HEK293T (cell line): Measurements from ENCODE around the gene NINJ1.

Experiments used
- CTCF ChIA-PET: fragments of 350-600 bp; formaldehyde crosslinking; extraction: SDS; loops from one replicate; lab custom pipeline; 2021; ENCODE audit warnings: antibody characterized with exemption, inconsistent platforms; lab: Yijun Ruan, JAX
- POLR2A ChIA-PET: fragments of 350-600 bp; formaldehyde crosslinking; extraction: SDS; loops from one replicate; lab custom pipeline; 2020; ENCODE audit warnings: antibody characterized with exemption, inconsistent platforms; lab: Yijun Ruan, JAX
- DNase-seq: peaks from one replicate; pipeline ENCODE4 v3.0.0; 2012; ENCODE audit warnings: mixed read lengths; ENCODE audit errors: extremely low spot score
- ARNT ChIP-seq: fragments of 450-650 bp; IDR thresholded peaks from 2 replicates; pipeline ENCODE4 v1.6.1; 2017; ENCODE audit warnings: mild to moderate bottlenecking
- BHLHE40 ChIP-seq: fragments of 450-650 bp; IDR thresholded peaks from 2 replicates; pipeline ENCODE4 v1.6.1; 2016; ENCODE audit warnings: mild to moderate bottlenecking, moderate library complexity, borderline replicate concordance
- CTBP1 ChIP-seq: fragments of 450-650 bp; IDR thresholded peaks from 2 replicates; pipeline ENCODE4 v1.6.1; 2016; ENCODE audit warnings: borderline replicate concordance
- ELF4 ChIP-seq: fragments of 450-650 bp; IDR thresholded peaks from 2 replicates; pipeline ENCODE4 v1.6.1; 2017; ENCODE audit warnings: antibody characterized with exemption
- FOXA1 ChIP-seq: fragments of 450-650 bp; IDR thresholded peaks from 2 replicates; pipeline ENCODE4 v1.6.1; 2016; ENCODE audit warnings: mild to moderate bottlenecking
- FOXK2 ChIP-seq: fragments of 450-650 bp; IDR thresholded peaks from 2 replicates; pipeline ENCODE4 v1.6.1; 2016; ENCODE audit warnings: mild to moderate bottlenecking
- FOXM1 ChIP-seq: fragments of 450-650 bp; IDR thresholded peaks from 2 replicates; pipeline ENCODE4 v1.6.1; 2017; ENCODE audit warnings: mild to moderate bottlenecking, borderline replicate concordance
- HDGF ChIP-seq: fragments of 450-650 bp; IDR thresholded peaks from 2 replicates; pipeline ENCODE4 v1.6.1; 2017; ENCODE audit warnings: antibody characterized with exemption, borderline replicate concordance
- L3MBTL2 ChIP-seq: fragments of 450-650 bp; conservative IDR thresholded peaks from 2 replicates; pipeline ENCODE4 v1.6.1; 2016; ENCODE audit warnings: mild to moderate bottlenecking
- LEF1 ChIP-seq: fragments of 450-650 bp; IDR thresholded peaks from 2 replicates; pipeline ENCODE4 v1.6.1; 2017; ENCODE audit warnings: mild to moderate bottlenecking, borderline replicate concordance
- NFRKB ChIP-seq: fragments of 450-650 bp; IDR thresholded peaks from 2 replicates; pipeline ENCODE4 v1.6.1; 2016; ENCODE audit warnings: mild to moderate bottlenecking, moderate library complexity
- SP1 ChIP-seq: fragments of 450-650 bp; IDR thresholded peaks from 2 replicates; pipeline ENCODE4 v1.6.1; 2017
- SUZ12 ChIP-seq: fragments of 450-650 bp; IDR thresholded peaks from 2 replicates; pipeline ENCODE4 v1.6.1; 2016; ENCODE audit warnings: mild to moderate bottlenecking
- TARDBP ChIP-seq: fragments of 450-650 bp; IDR thresholded peaks from 2 replicates; pipeline ENCODE4 v1.6.1; 2016
- ZNF384 ChIP-seq: fragments of 450-650 bp; IDR thresholded peaks from 2 replicates; pipeline ENCODE4 v1.6.1; 2016
- TF ChIP-seq, protein P1 (sequence below): fragments of 450-650 bp; IDR thresholded peaks from 2 replicates; pipeline ENCODE4 v1.6.1; 2016

NINJ1 gene

DNA sequence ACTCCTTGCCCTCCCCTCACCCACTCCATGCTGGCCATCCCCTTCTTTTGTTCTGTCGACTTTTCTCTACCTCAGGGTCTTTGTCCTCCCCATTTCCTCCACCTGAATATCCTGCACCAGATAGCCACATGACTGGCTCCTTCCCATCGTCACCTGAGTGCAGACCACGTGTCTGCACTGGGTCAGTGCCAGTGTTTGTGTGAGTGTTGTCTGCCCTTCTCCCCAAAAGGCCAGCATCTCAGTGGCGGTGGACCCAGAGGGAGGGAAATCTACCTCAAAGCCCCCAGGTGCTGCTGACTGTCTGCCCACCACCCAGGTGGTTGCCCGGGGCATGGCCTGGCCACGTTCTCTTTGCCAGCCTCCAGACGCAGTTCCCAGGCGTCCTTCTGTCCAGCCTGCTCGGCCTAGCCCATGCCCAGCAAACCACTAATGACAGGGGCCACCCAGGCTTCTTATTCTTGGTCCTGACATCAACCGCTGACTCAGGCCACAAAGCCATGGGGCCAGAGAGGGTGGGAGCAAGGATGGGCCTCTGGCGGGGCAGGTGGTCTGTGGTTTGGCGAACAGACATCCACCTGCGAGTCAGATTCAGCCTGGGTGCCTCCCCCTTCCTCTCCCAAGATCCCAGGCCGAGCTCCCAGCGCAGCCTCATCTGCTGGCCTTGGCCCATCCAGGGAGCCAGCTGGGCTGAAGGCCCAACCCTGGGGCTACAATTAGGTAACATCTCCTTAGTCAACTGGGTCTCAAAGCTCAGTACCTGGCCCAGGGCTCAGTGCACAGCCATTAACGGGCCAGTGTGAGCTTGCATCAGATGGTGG lies 5.5 kb upstream of the NINJ1 start:
- CTCF ChIA-PET, result interaction anchor here (0.8 kb wide), 1 partner anchor 15 kb away, joined by 3 read pairs; no protein-coding TSS in a partner anchor
- TF ChIP-seq L3MBTL2, result no peak
- POLR2A ChIA-PET, result no interaction called here
- DNase-seq, result no peak

DNA sequence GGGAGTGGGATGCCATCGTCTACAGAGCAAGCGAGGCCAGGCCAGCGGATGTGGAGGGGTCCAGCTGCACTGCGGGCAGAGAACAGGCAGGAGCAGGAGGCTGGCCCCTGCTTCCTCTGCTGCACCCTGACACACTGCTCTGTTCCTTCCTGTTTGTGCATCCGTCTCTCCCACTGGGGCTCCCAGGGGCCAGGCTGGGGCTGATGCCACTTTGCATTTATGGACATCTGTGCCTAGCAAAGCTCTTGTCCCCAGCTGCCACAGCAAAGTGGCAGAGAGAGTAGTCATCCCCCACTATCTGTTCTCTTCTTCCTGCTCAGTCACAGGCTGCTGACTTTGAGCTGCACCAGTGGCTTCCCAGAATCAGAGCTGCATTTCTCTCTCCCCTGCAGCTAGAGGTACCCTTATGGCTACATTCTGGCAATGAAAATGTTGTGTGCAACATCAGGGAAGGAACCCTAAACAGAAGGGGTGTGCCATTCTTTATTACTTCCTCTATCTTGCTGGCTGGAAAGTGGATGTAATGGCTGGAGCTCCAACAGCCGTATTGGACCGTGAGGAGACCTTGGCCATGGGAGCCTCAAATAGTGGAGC lies 4.2 kb upstream of the NINJ1 start:
- POLR2A ChIA-PET, result no interaction called here
- TF ChIP-seq BHLHE40 (no peak), L3MBTL2 (no peak), TARDBP (no peak), ARNT (no peak), FOXK2 (no peak), ELF4 (no peak), FOXM1 (no peak), HDGF (no peak), NFRKB (no peak), SP1 (no peak), FOXA1 (no peak), SUZ12 (no peak), CTBP1 (no peak), LEF1 (no peak), ZNF384 (no peak)
- TF ChIP-seq, protein P1, sequence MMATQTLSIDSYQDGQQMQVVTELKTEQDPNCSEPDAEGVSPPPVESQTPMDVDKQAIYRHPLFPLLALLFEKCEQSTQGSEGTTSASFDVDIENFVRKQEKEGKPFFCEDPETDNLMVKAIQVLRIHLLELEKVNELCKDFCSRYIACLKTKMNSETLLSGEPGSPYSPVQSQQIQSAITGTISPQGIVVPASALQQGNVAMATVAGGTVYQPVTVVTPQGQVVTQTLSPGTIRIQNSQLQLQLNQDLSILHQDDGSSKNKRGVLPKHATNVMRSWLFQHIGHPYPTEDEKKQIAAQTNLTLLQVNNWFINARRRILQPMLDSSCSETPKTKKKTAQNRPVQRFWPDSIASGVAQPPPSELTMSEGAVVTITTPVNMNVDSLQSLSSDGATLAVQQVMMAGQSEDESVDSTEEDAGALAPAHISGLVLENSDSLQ, result no peak
- no peak for DNase-seq
- CTCF ChIA-PET, result no interaction called here

DNA sequence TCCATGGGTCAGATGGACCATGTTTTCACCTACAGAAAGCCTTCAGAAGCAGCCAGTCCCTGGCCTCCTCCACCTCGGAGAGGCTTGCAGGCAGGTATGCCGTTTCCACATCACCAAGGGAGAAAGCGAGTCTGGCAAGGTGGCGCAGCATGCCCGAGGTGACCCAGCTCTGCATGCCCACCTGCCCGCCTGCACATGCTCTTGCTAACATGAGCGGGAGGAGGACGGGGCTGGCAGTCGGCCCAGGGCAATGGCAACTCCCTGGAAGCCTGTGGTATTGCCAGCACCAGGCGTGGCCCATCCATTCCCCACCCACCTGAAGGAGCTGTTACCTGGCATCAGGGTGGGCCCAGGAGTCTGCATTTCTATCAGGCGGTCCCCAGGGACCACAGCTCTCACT lies 3.3 kb upstream of the NINJ1 start:
- no peak for DNase-seq
- POLR2A ChIA-PET, result no interaction called here
- CTCF ChIA-PET, result no interaction called here
- TF ChIP-seq SUZ12 (no peak), TARDBP (no peak), FOXK2 (no peak), CTBP1 (no peak), HDGF (no peak), ARNT (no peak), FOXM1 (no peak), FOXA1 (no peak), ZNF384 (no peak), ELF4 (no peak), SP1 (no peak), BHLHE40 (no peak), NFRKB (no peak), L3MBTL2 (no peak), LEF1 (no peak)
- TF ChIP-seq, protein P1, result no peak

DNA sequence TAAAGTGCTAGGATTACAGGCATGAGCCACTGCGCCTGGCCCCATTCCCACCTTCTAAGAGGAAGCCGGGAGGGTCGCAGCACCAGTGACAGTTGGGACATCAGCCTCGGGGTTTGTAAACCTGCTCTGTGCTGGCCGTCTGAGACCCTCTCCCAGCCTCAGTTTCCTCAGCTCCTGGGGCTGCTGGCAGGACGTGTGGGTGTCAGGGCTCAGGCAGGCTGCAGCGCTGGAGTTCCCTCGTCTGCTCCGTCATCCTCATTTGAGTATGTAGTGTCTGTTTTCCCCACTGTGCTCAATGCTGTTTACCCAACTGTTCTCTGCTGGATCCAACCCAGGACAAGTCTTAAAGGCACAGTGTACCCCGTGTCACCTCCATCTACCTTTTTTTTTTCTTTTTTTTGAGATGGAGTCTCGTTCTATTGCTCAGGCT lies 2.0 kb upstream of the NINJ1 start:
- CTCF ChIA-PET, result no interaction called here
- DNase-seq, result no peak
- POLR2A ChIA-PET, result no interaction called here
- no peak for TF ChIP-seq FOXA1
- no peak for TF ChIP-seq ZNF384
- no peak for TF ChIP-seq L3MBTL2
- no peak for TF ChIP-seq FOXM1
- no peak for TF ChIP-seq ARNT
- TF ChIP-seq SP1, result no peak
- TF ChIP-seq, protein P1, result no peak
- no peak for TF ChIP-seq SUZ12
- TF ChIP-seq ELF4, result no peak
- no peak for TF ChIP-seq CTBP1
- no peak for TF ChIP-seq BHLHE40
- no peak for TF ChIP-seq NFRKB
- no peak for TF ChIP-seq LEF1
- no peak for TF ChIP-seq HDGF
- TF ChIP-seq TARDBP, result no peak
- TF ChIP-seq FOXK2, result no peak

DNA sequence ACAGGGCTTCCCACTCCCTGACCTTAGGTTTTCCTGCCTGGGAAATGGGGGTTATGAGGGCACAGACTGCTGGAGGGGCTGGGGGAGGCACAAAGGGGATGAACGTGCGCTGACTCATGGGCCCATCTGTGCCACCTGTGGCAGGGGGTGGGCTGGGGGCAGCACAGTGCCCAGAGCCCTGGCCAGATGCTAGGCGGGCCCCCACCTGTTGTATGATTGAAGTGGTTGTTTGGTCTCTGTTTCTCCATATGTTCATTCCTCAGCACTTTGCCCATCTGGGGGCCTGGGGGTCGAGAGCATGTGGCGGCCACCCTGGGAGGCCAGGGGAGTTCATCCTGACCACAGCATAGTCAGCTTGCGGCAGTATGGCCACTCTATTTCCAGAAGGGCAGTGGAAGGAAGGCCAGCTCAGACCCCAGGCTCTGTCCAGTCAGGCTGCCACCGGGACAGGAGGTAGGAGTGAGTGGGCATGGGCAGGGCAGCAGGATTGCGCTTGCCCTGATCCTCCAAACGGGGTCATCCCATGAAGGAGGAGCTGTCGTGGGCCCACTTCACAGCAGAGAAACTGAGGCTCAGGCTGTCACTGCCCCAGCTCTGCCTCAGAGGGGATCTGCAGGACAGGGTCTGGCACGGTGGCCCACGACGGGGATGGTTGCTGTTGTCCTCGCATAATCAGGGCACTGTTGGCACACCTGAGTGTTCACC lies 841 bp upstream of the NINJ1 start:
- TF ChIP-seq L3MBTL2 (no peak), ARNT (no peak), BHLHE40 (no peak), CTBP1 (no peak), SP1 (no peak), NFRKB (no peak), FOXM1 (no peak)
- TF ChIP-seq, protein P1, result no peak
- CTCF ChIA-PET, result interaction anchor here (1.3 kb wide), 1 partner anchor 27 kb away, joined by 4 read pairs; no protein-coding TSS in a partner anchor
- DNase-seq, result no peak
- POLR2A ChIA-PET, result interaction anchor here (0.7 to 1.4 kb wide), 7 partner anchors 7 to 22 kb away, joined by 3 to 6 read pairs (median 4); no protein-coding TSS in a partner anchor
